Endothelial cell of umbilical vein (primary cell): ENCODE results near the gene MAPKBP1. TPM values are rescaled to one million over a fixed set of nuclear protein-coding genes. Genes with fewer than 3 reads are reported as not detected.

ENCODE experiments used
- BruUV-seq: library from RNA; stranded (reverse); fragments of 400-500 nt; replicated peaks from 2 replicates; lab custom pipeline; 2021; lab: Mats Ljungman, UMichigan
- CTCF ChIA-PET: fragments of 300-600, 350-600 bp; sonication (Branson Sonifier 250); formaldehyde crosslinking; loops from one replicate; lab custom pipeline; 2021; ENCODE audit warnings: antibody characterized with exemption, inconsistent platforms; lab: Charles Lee
- POLR2A ChIA-PET: fragments of 300-600, 350-600 bp; sonication (Branson Sonifier 250); formaldehyde crosslinking; loops from one replicate; lab custom pipeline; 2021; ENCODE audit warnings: antibody characterized with exemption, inconsistent platforms; lab: Charles Lee
- DNase-seq: peaks from one replicate; pipeline ENCODE4 v3.0.0-alpha.2; 2011; ENCODE audit warnings: low read depth, low spot score
- FAIRE-seq: peaks from 2 replicates; lab custom pipeline; 2011; peaks lifted over from hg19 to GRCh38; lab: Jason Lieb, UNC
- H2AFZ ChIP-seq: 2 replicates; pipeline ENCODE4 v1.6.0; 2012; ENCODE audit warnings: low read depth, low read length, control low read depth, inconsistent platforms
- H3K27ac ChIP-seq: 2 replicates; pipeline ENCODE4 v1.5.1; 2011; ENCODE audit warnings: low read depth, mild to moderate bottlenecking, control low read depth, low read length, moderate library complexity; ENCODE audit not compliant: insufficient read depth
- H3K27me3 ChIP-seq, 2 experiments: 2 replicates each; pipeline versions ENCODE4 v1.6.0 to v1.6.1; 2011; ENCODE audit warnings: low read length in 2 of 2, mixed read lengths in 1 of 2; ENCODE audit not compliant: control insufficient read depth in 2 of 2, insufficient read depth in 2 of 2
- H3K36me3 ChIP-seq, 2 experiments: 2 replicates in 1 of 2; 3 replicates in 1 of 2; pipeline ENCODE4 v1.5.1; 2011; ENCODE audit warnings: low read length in 2 of 2, mild to moderate bottlenecking in 1 of 2, moderate library complexity in 1 of 2; ENCODE audit not compliant: control insufficient read depth in 2 of 2, insufficient read depth in 2 of 2; ENCODE audit errors: extremely low read depth in 1 of 2
- H3K4me1 ChIP-seq: 3 replicates; pipeline ENCODE4 v1.5.1; 2011; ENCODE audit warnings: mild to moderate bottlenecking, low read length; ENCODE audit not compliant: control insufficient read depth, insufficient read depth; ENCODE audit errors: extremely low read depth
- H3K4me2 ChIP-seq: 2 replicates; pipeline ENCODE4 v1.6.1; 2011; ENCODE audit warnings: low read length, control low read depth, mixed read lengths; ENCODE audit not compliant: insufficient read depth
- H3K4me3 ChIP-seq, 3 experiments: fragments of 200-600 bp in 1 of 3; sonication (generic), shearing (Covaris generic) in 1 of 3; replicated peaks in 1 of 3; 2 replicates each; pipeline ENCODE4 v1.5.1; 2011 to 2016; ENCODE audit warnings: control low read depth in 3 of 3, low read length in 3 of 3, mild to moderate bottlenecking in 2 of 3, inconsistent platforms in 1 of 3, low read depth in 1 of 3, moderate library complexity in 1 of 3; ENCODE audit not compliant: insufficient read depth in 1 of 3
- H3K79me2 ChIP-seq: 2 replicates; pipeline ENCODE4 v1.6.0; 2012; ENCODE audit warnings: low read length, inconsistent platforms; ENCODE audit not compliant: control insufficient read depth, insufficient read depth
- H3K9ac ChIP-seq: replicated peaks from 2 replicates; pipeline ENCODE3; 2011; ENCODE audit warnings: low read length, control low read depth; ENCODE audit not compliant: insufficient read depth; ENCODE audit errors: extremely low read depth
- H3K9me1 ChIP-seq: replicated peaks from 3 replicates; pipeline ENCODE4 v1.6.0; 2011; ENCODE audit warnings: mild to moderate bottlenecking, low read length; ENCODE audit not compliant: control insufficient read depth, insufficient read depth; ENCODE audit errors: extremely low read depth
- H3K9me3 ChIP-seq: replicated peaks from 2 replicates; pipeline ENCODE4 v1.5.1; 2012; ENCODE audit warnings: low read length, inconsistent platforms; ENCODE audit not compliant: control insufficient read depth, insufficient read depth
- H4K20me1 ChIP-seq: replicated peaks from 2 replicates; pipeline ENCODE3; 2011; ENCODE audit warnings: mild to moderate bottlenecking, low read length; ENCODE audit not compliant: control insufficient read depth, insufficient read depth; ENCODE audit errors: extremely low read depth
- CTCF ChIP-seq, 2 donors: IDR thresholded peaks; 1 replicate in 1 of 2; 2 replicates in 1 of 2; pipeline ENCODE4 v1.5.1; 2011; ENCODE audit warnings: low read length in 2 of 2, mild to moderate bottlenecking in 2 of 2, moderate library complexity in 2 of 2, control low read depth in 1 of 2, inconsistent platforms in 1 of 2, low read depth in 1 of 2; ENCODE audit not compliant: insufficient read depth in 1 of 2; ENCODE audit errors: extremely low read depth in 1 of 2
- EZH2 ChIP-seq: IDR thresholded peaks from 2 replicates; pipeline ENCODE4 v1.6.1; 2012; ENCODE audit warnings: borderline replicate concordance, low read depth, mild to moderate bottlenecking, moderate library complexity, low read length, inconsistent platforms; ENCODE audit not compliant: severe bottlenecking
- FOS ChIP-seq: IDR thresholded peaks from 2 replicates; pipeline ENCODE4 v1.6.1; 2011; ENCODE audit warnings: mild to moderate bottlenecking, low read length, moderate library complexity, borderline replicate concordance; ENCODE audit not compliant: insufficient read depth
- GATA2 ChIP-seq: IDR thresholded peaks from 2 replicates; pipeline ENCODE4 v1.7.0; 2011; ENCODE audit warnings: low read depth, mild to moderate bottlenecking, moderate library complexity, mixed read lengths, low read length; ENCODE audit not compliant: insufficient read length, insufficient read depth
- JUN ChIP-seq: IDR thresholded peaks from 2 replicates; pipeline ENCODE4 v1.6.1; 2011; ENCODE audit warnings: borderline replicate concordance, low read depth; ENCODE audit not compliant: insufficient read length, insufficient read depth
- MAX ChIP-seq: IDR thresholded peaks from 2 replicates; pipeline ENCODE4 v1.6.1; 2011; ENCODE audit not compliant: insufficient read depth, insufficient read length
- MYC ChIP-seq: IDR thresholded peaks from one replicate; pipeline ENCODE4 v1.6.1; 2011; ENCODE audit warnings: mild to moderate bottlenecking, low read depth, low read length
- POLR2A ChIP-seq: IDR thresholded peaks from 2 replicates; pipeline ENCODE4 v1.6.1; 2012; ENCODE audit warnings: low read depth, mild to moderate bottlenecking, control low read depth, low read length
- POLR2AphosphoS5 ChIP-seq: IDR thresholded peaks from 2 replicates; pipeline ENCODE4 v1.6.1; 2012; ENCODE audit warnings: low read depth, mild to moderate bottlenecking, control low read depth, low read length, moderate library complexity; ENCODE audit not compliant: insufficient read depth
- dilution Hi-C: fragments of 300-500 bp; cut with MboI; formaldehyde crosslinking; loops from one replicate; pipeline ENCODE4 v1.15.0; 2019; ENCODE audit warnings: low sequenced_read_pairs; ENCODE audit not compliant: extremely low pct_ligation_motif_present
- intact Hi-C: fragments of 100-400 bp; cut with micrococcal nuclease; formaldehyde crosslinking; loops from one replicate; pipeline ENCODE4 v1.10.0; 2022
- polyA plus RNA-seq, 4 experiments: library from polyadenylated mRNA; depleted of rRNA in 3 of 4; stranded (reverse) in 3 of 4; unstranded in 1 of 4; fragments of >200 nt; gene quantifications; 2 replicates each; pipeline versions ENCODE4 v1.2.1 to v1.2.3, GENCODE V29; 2011 to 2012; ENCODE audit warnings: missing spikeins in 1 of 4
- total RNA-seq: library from RNA; stranded (reverse); gene quantifications from 2 replicates; pipeline ENCODE4 v1.2.3, GENCODE V29; 2021

The MAPKBP1 gene
- total and polyA plus RNA-seq, 2 donors (not counting 3 experiments of a cell fraction or from before 2014, with no cell fraction given), result 12.3 to 55.8 TPM

GRCh38 chr15:41756198-41756597 lies 18.1 kb upstream of the MAPKBP1 start:
- Histone ChIP-seq H3K9ac (no peak overlapping the region), H3K9me1 (no peaks in the 10 kb centered on the region), H3K4me2 (no peak overlapping the region), H2AFZ (no peak overlapping the region), H3K27me3 (no peaks in the 10 kb centered on the region), H3K36me3 (peaks cover 0 to 2% of the 10 kb centered on the region in 2 experiments), H3K27ac (no peak overlapping the region), H3K9me3 (no peaks in the 10 kb centered on the region), H3K79me2 (no peaks in the 10 kb centered on the region), H3K4me1 (no peaks in the 10 kb centered on the region), H3K4me3 (no peak overlapping the region), H4K20me1 (no peaks in the 10 kb centered on the region)
- BruUV-seq, result no TSS peak
- FAIRE-seq (no peak), DNase-seq (no peak)
- TF ChIP-seq FOS (no peak), CTCF (IDR thresholded peaks at IDR 0.05; ENCODE audit: extremely low read depth in 1 of 2, insufficient read depth in 1 of 2, low read depth in 1 of 2, low read length in 2 of 2) (no peak), POLR2A (no peak), GATA2 (no peak), MYC (no peak), MAX (no peak), JUN (no peak), EZH2 (no peak), POLR2AphosphoS5 (no peak)
- POLR2A ChIA-PET, result no interaction called here
- intact Hi-C loops (no loop called here), dilution Hi-C loops (no loop called here)
- CTCF ChIA-PET, result interaction anchor here (1.9 kb wide), 1 partner anchor 17 kb away, joined by 7 read pairs; no protein-coding TSS in a partner anchor
